H9 (cell line): ENCODE measurements around the gene IL36G. TPM values are rescaled to one million over a fixed set of nuclear protein-coding genes. Genes with fewer than 3 reads are reported as not detected.
A peak's percentile ranks its signal among the peaks of the same experiment; 100 is the strongest.

Experiments
- DNase-seq: peaks from one replicate; pipeline ENCODE4 v3.0.0-alpha.2; 2017
- H2AFZ ChIP-seq: one replicate; pipeline ENCODE4 v1.6.1; 2013; ENCODE audit warnings: mild to moderate bottlenecking, low read length, control low read depth, moderate library complexity
- H2AK5ac ChIP-seq: 2 replicates; pipeline ENCODE4 v1.6.1; 2013; ENCODE audit warnings: low read length, control low read depth, mixed read lengths; ENCODE audit not compliant: insufficient read length
- H2BK120ac ChIP-seq: one replicate; pipeline ENCODE4 v1.6.1; 2013; ENCODE audit warnings: low read depth, mild to moderate bottlenecking, low read length, control low read depth, inconsistent platforms; ENCODE audit not compliant: poor library complexity, severe bottlenecking
- H2BK12ac ChIP-seq: 2 replicates; pipeline ENCODE4 v1.6.1; 2013; ENCODE audit warnings: low read length, control low read depth, mixed read lengths, low read depth; ENCODE audit not compliant: insufficient read length
- H2BK15ac ChIP-seq: 2 replicates; pipeline ENCODE4 v1.6.1; 2013; ENCODE audit warnings: low read depth, low read length, control low read depth
- H2BK20ac ChIP-seq: one replicate; pipeline ENCODE4 v1.6.1; 2013; ENCODE audit warnings: low read depth, mild to moderate bottlenecking, low read length, control low read depth, inconsistent platforms; ENCODE audit not compliant: poor library complexity, severe bottlenecking
- H2BK5ac ChIP-seq: 2 replicates; pipeline ENCODE4 v1.6.1; 2013; ENCODE audit warnings: low read length, control low read depth, mixed read lengths; ENCODE audit not compliant: insufficient read length
- H3K14ac ChIP-seq: 2 replicates; pipeline ENCODE4 v1.6.1; 2013; ENCODE audit warnings: low read length, control low read depth; ENCODE audit not compliant: insufficient read depth
- H3K18ac ChIP-seq: 2 replicates; pipeline ENCODE4 v1.6.1; 2013; ENCODE audit warnings: low read depth, mild to moderate bottlenecking, mixed read lengths, low read length, control low read depth; ENCODE audit not compliant: insufficient read length
- H3K23ac ChIP-seq: 2 replicates; pipeline ENCODE4 v1.6.1; 2013; ENCODE audit warnings: low read length, control low read depth, mixed read lengths, low read depth; ENCODE audit not compliant: insufficient read length
- H3K23me2 ChIP-seq: 2 replicates; pipeline ENCODE4 v1.6.1; 2013; ENCODE audit warnings: low read depth, mild to moderate bottlenecking, mixed read lengths, low read length, control low read depth; ENCODE audit not compliant: insufficient read length, poor library complexity, severe bottlenecking
- H3K27ac ChIP-seq: 2 replicates; pipeline ENCODE4 v1.5.1; 2013; ENCODE audit warnings: low read length, control low read depth, mixed read lengths, low read depth; ENCODE audit not compliant: insufficient read length
- H3K27me3 ChIP-seq: 2 replicates; pipeline ENCODE4 v1.6.1; 2013; ENCODE audit warnings: low read length, control low read depth, inconsistent platforms; ENCODE audit not compliant: insufficient read depth
- H3K4ac ChIP-seq: 2 replicates; pipeline ENCODE4 v1.6.1; 2013; ENCODE audit warnings: low read depth, mild to moderate bottlenecking, control low read depth, inconsistent platforms, low read length, moderate library complexity
- H3K4me1 ChIP-seq: 2 replicates; pipeline ENCODE4 v1.6.1; 2013; ENCODE audit warnings: low read length, control low read depth, inconsistent platforms; ENCODE audit not compliant: insufficient read depth
- H3K4me2 ChIP-seq: 2 replicates; pipeline ENCODE4 v1.6.1; 2013; ENCODE audit warnings: low read length, control low read depth, mixed read lengths; ENCODE audit not compliant: insufficient read length, insufficient read depth
- H3K56ac ChIP-seq: 2 replicates; pipeline ENCODE4 v1.6.1; 2013; ENCODE audit warnings: low read depth, mild to moderate bottlenecking, mixed read lengths, low read length, control low read depth; ENCODE audit not compliant: insufficient read length
- H3K79me1 ChIP-seq: 2 replicates; pipeline ENCODE4 v1.6.1; 2013; ENCODE audit warnings: low read depth, mild to moderate bottlenecking, moderate library complexity, low read length, control low read depth, inconsistent platforms; ENCODE audit not compliant: insufficient read depth, poor library complexity, severe bottlenecking
- H3K79me2 ChIP-seq: 2 replicates; pipeline ENCODE4 v1.6.1; 2013; ENCODE audit warnings: low read length, control low read depth, inconsistent platforms; ENCODE audit not compliant: insufficient read depth
- H3K9ac ChIP-seq: 2 replicates; pipeline ENCODE4 v1.6.1; 2013; ENCODE audit warnings: low read length, control low read depth, mixed read lengths; ENCODE audit not compliant: insufficient read length; ENCODE audit errors: extremely low read depth
- H3K9me3 ChIP-seq: one replicate; pipeline ENCODE4 v1.6.1; 2013; ENCODE audit warnings: low read depth, low read length, inconsistent platforms; ENCODE audit not compliant: control insufficient read depth
- H3T11ph ChIP-seq: one replicate; pipeline ENCODE4 v1.6.1; 2013; ENCODE audit warnings: mild to moderate bottlenecking, low read length, control low read depth, inconsistent platforms
- H4K20me1 ChIP-seq: one replicate; pipeline ENCODE4 v1.6.1; 2013; ENCODE audit not compliant: control insufficient read depth, insufficient read length, insufficient read depth
- H4K5ac ChIP-seq: 2 replicates; pipeline ENCODE4 v1.6.1; 2013; ENCODE audit warnings: low read depth, mild to moderate bottlenecking, mixed read lengths, low read length, control low read depth; ENCODE audit not compliant: insufficient read length
- H4K8ac ChIP-seq: replicated peaks from 2 replicates; pipeline ENCODE4 v1.6.1; 2013; ENCODE audit warnings: low read length, control low read depth, mixed read lengths, low read depth; ENCODE audit not compliant: insufficient read length
- H4K91ac ChIP-seq: 2 replicates; pipeline ENCODE4 v1.6.1; 2013; ENCODE audit warnings: low read depth, mild to moderate bottlenecking, moderate library complexity, mixed read lengths, low read length, control low read depth; ENCODE audit not compliant: insufficient read length
- H3K27ac Mint-ChIP-seq, 3 experiments: 2 replicates in 2 of 3; 3 replicates in 1 of 3; pipeline ENCODE4 v1.8.0; 2020 to 2021; ENCODE audit warnings: mixed read lengths in 3 of 3, mild to moderate bottlenecking in 1 of 3, moderate library complexity in 1 of 3
- H3K27me3 Mint-ChIP-seq: 2 replicates; pipeline ENCODE4 v1.8.0; 2021; ENCODE audit warnings: low read depth, mild to moderate bottlenecking, moderate library complexity, mixed read lengths
- H3K36me3 Mint-ChIP-seq, 3 experiments: 2 replicates in 2 of 3; 3 replicates in 1 of 3; pipeline ENCODE4 v1.8.0; 2020 to 2021; ENCODE audit warnings: low read depth in 3 of 3, mixed read lengths in 3 of 3; ENCODE audit not compliant: insufficient read depth in 1 of 3
- H3K4me1 Mint-ChIP-seq, 2 experiments: 2 replicates each; pipeline ENCODE4 v1.8.0; 2020; ENCODE audit warnings: mixed read lengths in 2 of 2
- H3K4me3 Mint-ChIP-seq, 2 experiments: 2 replicates in 1 of 2; 3 replicates in 1 of 2; pipeline ENCODE4 v1.8.0; 2020 to 2021; ENCODE audit warnings: mild to moderate bottlenecking in 2 of 2, mixed read lengths in 2 of 2, moderate library complexity in 1 of 2
- H3K9me3 Mint-ChIP-seq, 2 experiments: 2 replicates in 1 of 2; 3 replicates in 1 of 2; pipeline ENCODE4 v1.8.0; 2020; ENCODE audit warnings: mild to moderate bottlenecking in 2 of 2, mixed read lengths in 2 of 2, moderate library complexity in 1 of 2
- CTCF ChIP-seq: fragments of 200-600 bp; sonication (generic); conservative IDR thresholded peaks from 3 replicates; pipeline ENCODE4 v1.8.0; 2021; ENCODE audit warnings: antibody characterized with exemption, mild to moderate bottlenecking
- WGBS: extraction: QIAGEN DNeasy Blood & Tissue Kit; methylation state at CpG from one replicate; pipeline ENCODE4 v1.1.7; 2013; ENCODE audit warnings: missing lambda C conversion rate, low lambda C conversion rate, mixed read lengths; ENCODE audit not compliant: insufficient read length; ENCODE audit errors: extremely low coverage; 5-methylcytosine and 5-hydroxymethylcytosine counted together
- total RNA-seq: library from RNA; stranded (reverse); gene quantifications from 2 replicates; pipeline ENCODE4 v1.2.1, GENCODE V29; 2021

The IL36G gene
- total RNA-seq, 1 experiment from 2014 or later = not detected

DNA sequence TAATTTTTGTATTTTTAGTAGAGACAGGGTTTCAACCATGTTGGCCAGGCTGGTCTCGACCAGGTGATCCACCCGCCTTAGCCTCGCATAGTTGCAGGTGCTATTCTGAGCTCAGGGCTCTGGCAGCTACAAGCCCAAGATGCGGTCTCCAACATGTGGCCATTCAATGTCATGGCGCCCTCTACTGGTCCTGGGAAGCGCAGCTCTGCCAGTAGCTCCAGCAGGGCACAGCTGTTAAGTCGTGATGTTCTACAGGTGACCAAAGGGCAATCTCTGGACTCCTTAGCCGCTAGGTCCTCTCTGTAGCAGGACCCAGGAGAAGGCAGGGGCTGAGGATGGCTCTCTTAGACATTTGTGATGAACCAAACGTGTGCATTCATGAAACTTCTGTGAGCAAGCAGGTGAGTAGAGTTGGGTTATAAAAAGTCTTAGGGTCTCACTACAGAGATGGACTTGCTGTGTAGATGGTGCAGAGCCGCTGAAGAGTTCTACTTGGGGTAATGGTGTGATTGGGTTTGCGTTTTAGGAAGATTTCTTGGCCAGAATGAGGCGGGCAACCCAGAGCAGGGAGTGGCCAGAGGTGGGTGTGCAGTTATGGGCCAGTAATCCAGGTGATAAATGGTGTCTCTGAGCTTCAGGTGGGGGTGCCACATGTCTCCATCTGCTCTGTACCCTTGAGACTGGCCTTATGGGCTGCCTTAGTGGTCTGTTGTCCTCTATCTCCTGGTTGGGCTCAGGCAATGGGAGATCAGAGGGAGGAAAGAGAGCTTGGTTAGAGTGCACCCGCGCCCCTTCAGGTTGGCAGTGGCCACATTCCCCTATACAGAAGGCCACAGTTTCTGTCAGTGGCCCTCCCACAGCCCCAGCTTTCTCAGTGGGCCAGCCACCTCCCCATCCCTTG lies 35.8 kb upstream of the IL36G start:
- Histone ChIP-seq H3T11ph (no peak overlapping the region), H4K91ac (no peak overlapping the region), H3K27ac (no peak overlapping the region), H2BK12ac (no peak overlapping the region), H4K8ac (no peak overlapping the region), H2AFZ (no peak overlapping the region), H3K79me2 (no peaks in the 10 kb centered on the region), H3K4ac (no peak overlapping the region), H2BK5ac (no peak overlapping the region), H3K27me3 (no peaks in the 10 kb centered on the region; the same call in 1 of the 2 replicates), H3K9me3 (peaks cover 12% of the 10 kb centered on the region), H2BK15ac (no peak overlapping the region), H3K4me1 (no peaks in the 10 kb centered on the region), H4K5ac (no peak overlapping the region), H4K20me1 (no peaks in the 10 kb centered on the region), H2BK120ac (no peak overlapping the region), H2BK20ac (no peak overlapping the region), H3K18ac (no peak overlapping the region), H3K79me1 (no peaks in the 10 kb centered on the region), H3K4me2 (no peak overlapping the region), H3K9ac (no peak overlapping the region), H3K14ac (no peak overlapping the region), H3K56ac (no peak overlapping the region), H3K23ac (no peak overlapping the region), H3K23me2 (no peaks in the 10 kb centered on the region), H2AK5ac (no peak overlapping the region)
- Mint-ChIP-seq H3K27ac (peak overlapping the region in 1 of 3 experiments; percentile 70; a peak in 1 of 7 replicates), H3K4me3 (no peak overlapping the region), H3K4me1 (no peaks in the 10 kb centered on the region), H3K36me3 (no peaks in the 10 kb centered on the region), H3K27me3 (peaks cover 18% of the 10 kb centered on the region), H3K9me3 (peaks cover 0 to 7% of the 10 kb centered on the region in 2 experiments; a peak in 3 of 5 replicates)
- no CpG with 5 or more reads among the region's 14 CpGs for WGBS
- peak; percentile 95 for TF ChIP-seq CTCF
- peak; percentile 91 for DNase-seq
